Right lung (tissue), 5 donors: ENCODE results near the gene SLX4IP. TPM values are rescaled to one million over a fixed set of nuclear protein-coding genes. Genes with fewer than 3 reads are reported as not detected.

ENCODE experiments used
- DNase-seq, 2 donors: peaks; one replicate each; pipeline ENCODE4 v3.0.0-alpha.2; 2013
- polyA plus RNA-seq, 5 donors: library from polyadenylated mRNA; unstranded; fragments of 120-200 nt; gene quantifications; one replicate each; pipeline versions ENCODE4 v1.2.1 to v1.2.3, GENCODE V29; 2013; ENCODE audit warnings: inconsistent platforms in 1 of 5, low replicate concordance in 1 of 5; ENCODE audit not compliant: insufficient read length in 5 of 5, insufficient read depth in 1 of 5

SLX4IP gene
- polyA plus RNA-seq, 5 donors = 8.2 to 10.6 (median 9.7) TPM

GRCh38 chr20:10631126-10631525 lies 196.0 kb downstream of the SLX4IP start:
- no peak for DNase-seq

GRCh38 chr20:10632721-10633509 lies 197.8 kb downstream of the SLX4IP start:
- no peak for DNase-seq

GRCh38 chr20:10633718-10634117 lies 198.6 kb downstream of the SLX4IP start:
- DNase-seq = no peak

GRCh38 chr20:10634211-10634610 lies 199.1 kb downstream of the SLX4IP start:
- no peak for DNase-seq

- no peak for DNase-seq
Measured at GRCh38 chr20:10634683-10635411, 199.7 kb downstream of the SLX4IP start.

- DNase-seq = no peak
Measured at GRCh38 chr20:10635476-10636208, 200.5 kb downstream of the SLX4IP start.

GRCh38 chr20:10636326-10636818 lies 201.3 kb downstream of the SLX4IP start:
- DNase-seq = peak in 1 of 2 donors; percentile 62

- DNase-seq = no peak
Measured at GRCh38 chr20:10637031-10637559, 202.0 kb downstream of the SLX4IP start.

GRCh38 chr20:10637563-10637962 lies 202.5 kb downstream of the SLX4IP start:
- DNase-seq = no peak

- DNase-seq = no peak
Measured at GRCh38 chr20:10639077-10639736, 204.1 kb downstream of the SLX4IP start.

GRCh38 chr20:10639737-10640556 lies 204.8 kb downstream of the SLX4IP start:
- DNase-seq = no peak

- no peak for DNase-seq
Measured at GRCh38 chr20:10640897-10641296, 205.8 kb downstream of the SLX4IP start.

GRCh38 chr20:10641467-10641866 lies 206.4 kb downstream of the SLX4IP start:
- no peak for DNase-seq

GRCh38 chr20:10641893-10642292 lies 206.8 kb downstream of the SLX4IP start:
- DNase-seq = no peak

- DNase-seq = no peak
Measured at GRCh38 chr20:10642856-10643559, 207.9 kb downstream of the SLX4IP start.

- DNase-seq = no peak
Measured at GRCh38 chr20:10643560-10643873, 208.4 kb downstream of the SLX4IP start.

GRCh38 chr20:10644458-10645204 lies 209.5 kb downstream of the SLX4IP start:
- no peak for DNase-seq

GRCh38 chr20:10645205-10645570 lies 210.1 kb downstream of the SLX4IP start:
- DNase-seq = no peak

GRCh38 chr20:10646006-10646405 lies 210.9 kb downstream of the SLX4IP start:
- DNase-seq = no peak
